SU-DHL-6 (cell line): Measurements from ENCODE around the gene KLHL2.

Experiments
- H2AFZ ChIP-seq: fragments of 200-600 bp; sonication (generic); 2 replicates; pipeline ENCODE4 v1.6.1; 2014; ENCODE audit warnings: low read depth, mild to moderate bottlenecking, moderate library complexity, mixed read lengths, antibody characterized with exemption, low read length; ENCODE audit not compliant: severe bottlenecking
- H3F3A ChIP-seq: fragments of 200-600 bp; shearing (Covaris generic); 2 replicates; pipeline ENCODE4 v1.6.0; 2016; ENCODE audit warnings: antibody characterized with exemption, mild to moderate bottlenecking; ENCODE audit not compliant: insufficient read depth
- H3K27ac ChIP-seq: fragments of 200-600 bp; sonication (generic); 2 replicates; pipeline ENCODE4 v1.5.1; 2016; ENCODE audit warnings: low read depth, mild to moderate bottlenecking, low read length, moderate library complexity, mixed read lengths
- H3K27me3 ChIP-seq: fragments of 200-600 bp; sonication (generic), shearing (Covaris generic); 2 replicates; pipeline ENCODE4 v1.6.0; 2014; ENCODE audit warnings: mild to moderate bottlenecking, low read length
- H3K36me3 ChIP-seq: fragments of 200-600 bp; sonication (generic); 2 replicates; pipeline ENCODE4 v1.6.1; 2014; ENCODE audit warnings: mild to moderate bottlenecking, low read length, mixed read lengths
- H3K4me2 ChIP-seq: fragments of 300-600, 200-600 bp; shearing (Covaris generic), sonication (generic); 2 replicates; pipeline ENCODE4 v1.6.0; 2014; ENCODE audit warnings: low read length, low read depth, mild to moderate bottlenecking; ENCODE audit not compliant: poor library complexity, severe bottlenecking
- H3K4me3 ChIP-seq: fragments of 200-600 bp; sonication (generic); 2 replicates; pipeline ENCODE4 v1.5.1; 2014; ENCODE audit warnings: antibody characterized with exemption, low read length, mild to moderate bottlenecking, mixed read lengths; ENCODE audit not compliant: insufficient read depth, poor library complexity, severe bottlenecking
- H3K79me2 ChIP-seq: fragments of 200-600 bp; sonication (generic); 2 replicates; pipeline ENCODE4 v1.6.1; 2014; ENCODE audit warnings: mild to moderate bottlenecking, low read length, moderate library complexity; ENCODE audit not compliant: insufficient read depth
- H3K9ac ChIP-seq: fragments of 200-600 bp; sonication (generic); 2 replicates; pipeline ENCODE4 v1.7.0; 2014; ENCODE audit warnings: mild to moderate bottlenecking, low read length
- H3K9me2 ChIP-seq: fragments of 200-600 bp; sonication (generic); replicated peaks from 2 replicates; pipeline ENCODE4 v1.6.1; 2014; ENCODE audit warnings: low read length; ENCODE audit not compliant: insufficient read depth
- H3K9me3 ChIP-seq: fragments of 200-600 bp; sonication (generic); 2 replicates; pipeline ENCODE4 v1.6.1; 2014; ENCODE audit warnings: low read length, mixed read lengths; ENCODE audit not compliant: insufficient read depth
- H4K20me1 ChIP-seq: fragments of 200-600 bp; sonication (generic); 2 replicates; pipeline ENCODE4 v1.6.1; 2014; ENCODE audit warnings: low read depth, mild to moderate bottlenecking, antibody characterized with exemption, low read length, moderate library complexity, mixed read lengths
- CTCF ChIP-seq: fragments of 200-600 bp; sonication (generic); IDR thresholded peaks from one replicate; pipeline ENCODE4 v1.5.1; 2017; ENCODE audit warnings: antibody characterized with exemption, mild to moderate bottlenecking, low read length, moderate library complexity; ENCODE audit not compliant: insufficient read depth, poor library complexity, severe bottlenecking
- EZH2phosphoT487 ChIP-seq: fragments of 200-600 bp; sonication (generic), shearing (Covaris generic); conservative IDR thresholded peaks from 2 replicates; pipeline ENCODE4 v1.6.1; 2018; ENCODE audit warnings: mild to moderate bottlenecking, antibody characterized with exemption, low read length, moderate library complexity, mixed read lengths

KLHL2 gene

GRCh38 chr4:165370530-165370929, 163.2 kb downstream of the KLHL2 start:
- no peak for TF ChIP-seq EZH2phosphoT487
- TF ChIP-seq CTCF = no peak
- Histone ChIP-seq H3K9me2 (no peaks in the 10 kb centered on the region), H3K4me2 (no peak overlapping the region)

More at GRCh38 chr4:165370530-165370929, 163.2 kb downstream of the KLHL2 start:
- Histone ChIP-seq H3K9ac (no peak overlapping the region), H3K27me3 (no peaks in the 10 kb centered on the region), H2AFZ (no peak overlapping the region), H3K9me3 (no peaks in the 10 kb centered on the region), H3K27ac (no peak overlapping the region), H3K4me3 (no peak overlapping the region), H3K79me2 (no peaks in the 10 kb centered on the region), H3K36me3 (no peaks in the 10 kb centered on the region), H4K20me1 (no peaks in the 10 kb centered on the region), H3F3A (no peaks in the 10 kb centered on the region)
